Measurements from ENCODE around the gene MED13L. TPM values are rescaled to one million over a fixed set of nuclear protein-coding genes. Genes with fewer than 3 reads are reported as not detected.

The MED13L gene
- total RNA-seq, 2 experiments from 2014 or later, result 74.7 to 76.9 TPM

DNA sequence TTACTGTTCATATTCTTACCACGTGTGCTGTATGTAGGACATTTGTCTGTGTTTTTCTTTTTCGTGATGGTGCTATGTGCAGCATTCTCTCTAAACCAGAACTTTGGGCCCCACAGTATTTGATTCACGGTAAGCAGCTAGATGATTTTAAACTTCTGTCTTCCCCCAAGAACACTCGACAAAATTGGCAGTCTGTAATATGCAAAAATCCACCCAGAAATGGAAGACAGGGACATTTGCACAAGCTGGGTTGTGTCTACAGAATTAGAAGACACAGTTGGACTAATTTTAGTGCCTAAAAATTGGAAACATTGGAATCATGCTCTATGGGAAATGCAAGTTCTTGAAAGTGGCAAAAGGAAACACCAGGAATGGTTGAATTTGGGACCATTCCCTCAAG lies 24.1 kb upstream of the MED13L start:
- ChIA-PET CTCF (no interaction called here), POLR2A (no interaction called here)
- no peaks in the 10 kb centered on the region for H3K36me3 Mint-ChIP-seq (ENCODE audit: low read depth)
- no peaks in the 10 kb centered on the region for H3K4me1 Mint-ChIP-seq (ENCODE audit: low read depth)
- no peak for ATAC-seq
- H3K27ac Mint-ChIP-seq, result no peak overlapping the region
- no peak for DNase-seq
- no peaks in the 10 kb centered on the region for H3K9me3 Mint-ChIP-seq (ENCODE audit: insufficient read depth)
- no peak overlapping the region for H3K4me3 Mint-ChIP-seq
- peaks cover 5% of the 10 kb centered on the region for H3K27me3 Mint-ChIP-seq (ENCODE audit: low read depth)

- ChIA-PET CTCF (interaction anchor here (0.6 kb wide), 1 partner anchor 36 kb away, joined by 3 read pairs; no protein-coding TSS in a partner anchor), POLR2A (no interaction called here)
- no peak overlapping the region for H3K4me3 Mint-ChIP-seq
- H3K9me3 Mint-ChIP-seq (ENCODE audit: insufficient read depth), result no peaks in the 10 kb centered on the region
- ATAC-seq (no peak), DNase-seq (no peak)
- H3K27ac Mint-ChIP-seq, result no peak overlapping the region
- H3K4me1 Mint-ChIP-seq (ENCODE audit: low read depth), result no peaks in the 10 kb centered on the region
- no peaks in the 10 kb centered on the region for H3K36me3 Mint-ChIP-seq (ENCODE audit: low read depth)
- H3K27me3 Mint-ChIP-seq (ENCODE audit: low read depth), result peaks cover 14% of the 10 kb centered on the region
These were observed 22.3 kb upstream of the MED13L start for GRCh38 chr12:116299665-116300328.

DNA sequence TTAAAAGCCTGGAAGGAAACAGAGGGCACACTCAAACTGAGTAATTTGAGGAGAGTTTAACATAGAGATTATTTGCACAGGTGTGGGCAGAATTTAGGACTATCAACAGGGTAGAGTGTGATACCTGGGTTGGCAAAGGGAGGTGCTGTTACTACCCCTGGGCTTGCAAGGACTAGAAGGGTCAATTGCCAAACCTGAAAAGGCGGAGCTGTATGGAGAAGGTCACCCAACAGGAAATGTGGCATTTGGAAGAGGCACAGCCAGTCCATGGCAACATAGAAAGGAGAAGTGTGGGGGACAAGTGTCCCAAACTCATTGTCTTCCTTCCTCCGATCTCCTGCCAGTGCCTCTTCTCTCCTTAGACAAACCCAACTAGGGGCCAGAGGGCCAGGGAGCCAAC lies 21.6 kb upstream of the MED13L start:
- H3K4me1 Mint-ChIP-seq (ENCODE audit: low read depth), result no peaks in the 10 kb centered on the region
- ChIA-PET POLR2A (no interaction called here), CTCF (no interaction called here)
- no peak overlapping the region for H3K27ac Mint-ChIP-seq
- no peaks in the 10 kb centered on the region for H3K9me3 Mint-ChIP-seq (ENCODE audit: insufficient read depth)
- H3K27me3 Mint-ChIP-seq (ENCODE audit: low read depth), result peaks cover 19% of the 10 kb centered on the region
- no peak overlapping the region for H3K4me3 Mint-ChIP-seq
- no peaks in the 10 kb centered on the region for H3K36me3 Mint-ChIP-seq (ENCODE audit: low read depth)
- DNase-seq, result no peak
- ATAC-seq, result no peak

DNA sequence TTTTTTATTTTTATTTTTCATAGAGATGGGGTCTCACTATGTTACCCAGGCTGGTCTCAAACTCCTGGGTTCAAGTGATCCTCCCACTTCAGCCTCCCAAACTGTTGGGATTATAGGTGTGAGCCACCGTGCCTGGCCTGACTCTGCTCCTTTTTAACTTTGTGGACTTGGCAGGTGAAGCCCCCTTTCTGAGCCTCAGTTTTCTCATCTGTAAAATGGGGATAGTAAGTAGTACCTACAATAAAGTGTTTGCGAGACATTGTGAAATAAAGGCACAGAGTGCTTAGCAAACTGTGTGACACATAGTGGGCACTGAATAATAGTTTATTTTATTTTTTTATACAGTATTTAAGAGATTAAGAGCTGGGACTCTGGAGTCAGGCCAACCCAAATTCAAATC lies 21.1 kb upstream of the MED13L start:
- Mint-ChIP-seq H3K27me3 (ENCODE audit: low read depth) (peaks cover 22% of the 10 kb centered on the region), H3K27ac (no peak overlapping the region), H3K9me3 (ENCODE audit: insufficient read depth) (no peaks in the 10 kb centered on the region), H3K4me1 (ENCODE audit: low read depth) (no peaks in the 10 kb centered on the region), H3K36me3 (ENCODE audit: low read depth) (no peaks in the 10 kb centered on the region), H3K4me3 (no peak overlapping the region)
- ATAC-seq, result no peak
- DNase-seq, result no peak
- CTCF ChIA-PET, result no interaction called here
- POLR2A ChIA-PET, result no interaction called here

GRCh38 chr12:116297224-116297834 lies 19.8 kb upstream of the MED13L start:
- H3K9me3 Mint-ChIP-seq (ENCODE audit: insufficient read depth), result no peaks in the 10 kb centered on the region
- DNase-seq (no peak), ATAC-seq (no peak)
- ChIA-PET POLR2A (interaction anchor here (0.6 kb wide), 1 partner anchor 127 kb away, joined by 4 read pairs; no protein-coding TSS in a partner anchor), CTCF (no interaction called here)
- peaks cover 23% of the 10 kb centered on the region for H3K27me3 Mint-ChIP-seq (ENCODE audit: low read depth)
- H3K27ac Mint-ChIP-seq, result no peak overlapping the region
- no peaks in the 10 kb centered on the region for H3K36me3 Mint-ChIP-seq (ENCODE audit: low read depth)
- no peak overlapping the region for H3K4me3 Mint-ChIP-seq
- no peaks in the 10 kb centered on the region for H3K4me1 Mint-ChIP-seq (ENCODE audit: low read depth)

DNA sequence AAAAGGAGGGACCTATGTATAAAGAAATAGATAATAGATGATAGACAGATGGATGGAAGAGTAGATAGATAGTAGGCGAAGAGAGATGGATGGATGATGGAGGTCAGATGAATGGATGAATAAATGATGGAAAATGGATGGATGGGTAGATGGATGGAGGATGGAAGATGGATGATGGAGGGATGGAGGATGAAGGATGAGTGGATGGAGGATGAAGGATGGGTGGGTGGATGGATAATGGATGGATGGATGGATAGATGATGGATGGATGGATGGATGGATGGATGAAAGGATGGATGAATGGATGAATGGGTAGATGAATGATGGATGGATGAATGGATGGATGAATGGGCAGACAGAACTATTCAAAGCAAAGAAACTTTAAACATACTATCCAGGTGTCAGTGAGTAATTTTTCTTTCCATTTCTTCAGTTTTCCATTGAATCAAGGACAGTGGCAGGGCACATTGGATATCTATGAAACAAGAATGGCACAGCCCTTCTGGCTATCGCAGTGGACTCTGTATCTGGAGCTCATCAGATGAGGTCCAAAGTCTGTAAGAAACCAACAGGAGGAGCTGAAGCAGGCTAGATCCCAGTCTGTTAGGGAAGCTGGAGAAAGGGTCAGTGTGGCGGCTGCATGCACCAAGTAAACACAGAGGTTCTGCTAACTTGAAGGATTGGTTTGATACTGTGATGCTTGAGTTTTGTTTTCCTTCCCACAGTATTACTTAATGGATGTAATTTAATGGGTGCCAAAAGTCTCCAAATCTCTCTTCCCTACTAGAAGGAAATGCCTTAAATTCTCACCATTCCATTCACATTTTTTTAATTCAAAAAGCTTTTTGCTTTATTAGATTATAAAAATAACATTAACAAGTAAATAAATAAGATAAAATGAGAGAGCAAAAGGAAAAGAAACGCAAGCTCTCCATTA lies 18.1 kb upstream of the MED13L start:
- ChIA-PET POLR2A (no interaction called here), CTCF (interaction anchor here (1.0 kb wide), 1 partner anchor 414 kb away, joined by 3 read pairs; no protein-coding TSS in a partner anchor)
- no peak for DNase-seq
- no peaks in the 10 kb centered on the region for H3K9me3 Mint-ChIP-seq (ENCODE audit: insufficient read depth)
- no peaks in the 10 kb centered on the region for H3K4me1 Mint-ChIP-seq (ENCODE audit: low read depth)
- H3K27ac Mint-ChIP-seq, result no peak overlapping the region
- no peak overlapping the region for H3K4me3 Mint-ChIP-seq
- no peaks in the 10 kb centered on the region for H3K36me3 Mint-ChIP-seq (ENCODE audit: low read depth)
- peaks cover 22% of the 10 kb centered on the region for H3K27me3 Mint-ChIP-seq (ENCODE audit: low read depth)
- no peak for ATAC-seq

GRCh38 chr12:116294454-116295165 lies 17.1 kb upstream of the MED13L start:
- DNase-seq (no peak), ATAC-seq (no peak)
- Mint-ChIP-seq H3K4me3 (no peak overlapping the region), H3K4me1 (ENCODE audit: low read depth) (no peaks in the 10 kb centered on the region), H3K36me3 (ENCODE audit: low read depth) (no peaks in the 10 kb centered on the region), H3K27ac (no peak overlapping the region), H3K27me3 (ENCODE audit: low read depth) (peaks cover 22% of the 10 kb centered on the region), H3K9me3 (ENCODE audit: insufficient read depth) (no peaks in the 10 kb centered on the region)
- ChIA-PET POLR2A (no interaction called here), CTCF (interaction anchor here (1.4 kb wide), 1 partner anchor 10 kb away, joined by 3 read pairs; no protein-coding TSS in a partner anchor)

- ChIA-PET POLR2A (no interaction called here), CTCF (interaction anchor here (1.4 kb wide), 1 partner anchor 10 kb away, joined by 3 read pairs; no protein-coding TSS in a partner anchor)
- ATAC-seq (no peak), DNase-seq (no peak)
- no peaks in the 10 kb centered on the region for H3K36me3 Mint-ChIP-seq (ENCODE audit: low read depth)
- H3K4me1 Mint-ChIP-seq (ENCODE audit: low read depth), result no peaks in the 10 kb centered on the region
- no peak overlapping the region for H3K27ac Mint-ChIP-seq
- no peak overlapping the region for H3K4me3 Mint-ChIP-seq
- peaks cover 22% of the 10 kb centered on the region for H3K27me3 Mint-ChIP-seq (ENCODE audit: low read depth)
- H3K9me3 Mint-ChIP-seq (ENCODE audit: insufficient read depth), result no peaks in the 10 kb centered on the region
These were observed 16.4 kb upstream of the MED13L start for GRCh38 chr12:116293687-116294453.

DNA sequence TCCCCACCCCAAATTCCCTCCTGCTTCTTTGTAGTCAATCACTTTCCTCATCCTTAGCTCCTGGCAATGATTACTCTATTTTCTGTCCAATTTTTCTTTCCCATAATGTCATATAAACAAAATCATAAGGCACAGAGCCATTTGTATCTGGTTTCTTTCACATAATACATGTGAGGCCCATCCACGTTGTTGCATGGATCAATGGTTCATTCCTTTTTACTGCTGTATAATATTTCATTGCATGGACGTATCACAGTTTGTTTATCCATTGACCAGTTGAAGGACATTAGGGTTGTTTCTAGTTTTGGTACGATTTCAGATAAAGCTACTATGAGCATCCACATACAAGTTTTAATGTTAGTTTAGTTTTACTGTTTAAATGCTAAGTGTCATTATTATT lies 13.7 kb upstream of the MED13L start:
- CTCF ChIA-PET, result no interaction called here
- DNase-seq (no peak), ATAC-seq (no peak)
- no peak overlapping the region for H3K27ac Mint-ChIP-seq
- H3K9me3 Mint-ChIP-seq (ENCODE audit: insufficient read depth), result no peaks in the 10 kb centered on the region
- peaks cover 16% of the 10 kb centered on the region for H3K27me3 Mint-ChIP-seq (ENCODE audit: low read depth)
- no peaks in the 10 kb centered on the region for H3K4me1 Mint-ChIP-seq (ENCODE audit: low read depth)
- no peak overlapping the region for H3K4me3 Mint-ChIP-seq
- POLR2A ChIA-PET, result no interaction called here
- no peaks in the 10 kb centered on the region for H3K36me3 Mint-ChIP-seq (ENCODE audit: low read depth)

DNA sequence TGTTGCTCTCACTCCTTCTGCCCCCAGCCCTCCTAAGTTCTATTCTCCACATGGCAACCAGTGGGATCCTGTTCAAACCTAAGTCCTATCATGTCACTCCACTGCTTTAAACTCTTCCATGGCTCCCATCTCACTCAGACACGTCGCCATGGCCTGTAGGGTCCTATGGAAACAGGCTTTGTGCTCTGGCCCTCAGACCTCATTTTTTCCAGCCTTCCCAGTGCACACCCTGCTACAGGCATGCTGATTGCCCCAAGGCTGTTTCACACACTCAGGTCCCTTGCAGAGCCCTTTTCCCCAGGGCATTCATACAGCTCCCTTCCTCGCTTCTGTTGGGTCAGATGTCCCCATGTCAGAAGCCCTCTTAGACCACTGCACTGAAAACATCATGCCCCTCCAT lies 11.2 kb upstream of the MED13L start:
- ChIA-PET POLR2A (no interaction called here), CTCF (no interaction called here)
- ATAC-seq (no peak), DNase-seq (no peak)
- H3K9me3 Mint-ChIP-seq (ENCODE audit: insufficient read depth), result no peaks in the 10 kb centered on the region
- H3K27ac Mint-ChIP-seq, result no peak overlapping the region
- no peaks in the 10 kb centered on the region for H3K36me3 Mint-ChIP-seq (ENCODE audit: low read depth)
- no peaks in the 10 kb centered on the region for H3K4me1 Mint-ChIP-seq (ENCODE audit: low read depth)
- no peak overlapping the region for H3K4me3 Mint-ChIP-seq
- H3K27me3 Mint-ChIP-seq (ENCODE audit: low read depth), result peaks cover 3% of the 10 kb centered on the region

- DNase-seq, result no peak
- H3K36me3 Mint-ChIP-seq (ENCODE audit: low read depth), result no peaks in the 10 kb centered on the region
- no peak for ATAC-seq
- no peak overlapping the region for H3K4me3 Mint-ChIP-seq
- H3K9me3 Mint-ChIP-seq (ENCODE audit: insufficient read depth), result no peaks in the 10 kb centered on the region
- H3K27ac Mint-ChIP-seq, result no peak overlapping the region
- ChIA-PET POLR2A (no interaction called here), CTCF (no interaction called here)
- peaks cover 1% of the 10 kb centered on the region for H3K27me3 Mint-ChIP-seq (ENCODE audit: low read depth)
- peaks cover 6% of the 10 kb centered on the region for H3K4me1 Mint-ChIP-seq (ENCODE audit: low read depth)
These were observed 10.4 kb upstream of the MED13L start for GRCh38 chr12:116287842-116288301.

All from activated CD8-positive, alpha-beta T cell treated with anti-CD3 and anti-CD28 coated beads, Interleukin-2, amount 10 ng/mL, durations not matched to agents 7 days and 5 days (primary cell).